Panc1 (cell line): ENCODE measurements around the gene CYB5R4. TPM values are rescaled to one million over a fixed set of nuclear protein-coding genes. Genes with fewer than 3 reads are reported as not detected.
A peak's percentile ranks its signal among the peaks of the same experiment; 100 is the strongest.

ENCODE experiments used
- ATAC-seq: fragments of 200-7000 bp; cut with Tn5 transposase; 2 replicates; pipeline ENCODE4 v1.9.1; 2020; ENCODE audit warnings: mild to moderate bottlenecking, moderate library complexity
- BruUV-seq: library from RNA; stranded (reverse); fragments of 400-500 nt; replicated peaks from 2 replicates; lab custom pipeline; 2021; lab: Mats Ljungman, UMichigan
- CTCF ChIA-PET: fragments of 300-600 bp; sonication (Branson Sonifier 250); formaldehyde crosslinking; loops from one replicate; lab custom pipeline; 2022; ENCODE audit warnings: antibody characterized with exemption; lab: Charles Lee
- POLR2A ChIA-PET: fragments of 300-600 bp; sonication (Branson Sonifier 250); formaldehyde crosslinking; loops from one replicate; lab custom pipeline; 2022; ENCODE audit warnings: antibody characterized with exemption; lab: Charles Lee
- DNase-seq: peaks from one replicate; pipeline ENCODE4 v3.0.0-alpha.2; 2010; ENCODE audit warnings: low read depth, low spot score
- H3K27ac ChIP-seq: 2 replicates; pipeline ENCODE4 v1.5.1; 2011; ENCODE audit warnings: mild to moderate bottlenecking, low read length, inconsistent platforms
- H3K27me3 ChIP-seq: fragments of 200-500 bp; sonication (Bioruptor generic); 2 replicates; pipeline ENCODE4 v1.6.0; 2014; ENCODE audit warnings: low read length, inconsistent platforms; ENCODE audit not compliant: control insufficient read depth, insufficient read depth
- H3K36me3 ChIP-seq: fragments of 200-500 bp; sonication (Bioruptor generic); 2 replicates; pipeline ENCODE4 v1.5.1; 2014; ENCODE audit warnings: inconsistent platforms, mild to moderate bottlenecking, low read length, moderate library complexity; ENCODE audit not compliant: control insufficient read depth, insufficient read depth
- H3K4me1 ChIP-seq: 2 replicates; pipeline ENCODE4 v1.5.1; 2011; ENCODE audit warnings: inconsistent platforms, mild to moderate bottlenecking, low read length, moderate library complexity; ENCODE audit not compliant: control insufficient read depth, insufficient read depth
- H3K4me3 ChIP-seq, 2 experiments: 2 replicates each; pipeline ENCODE4 v1.5.1; 2011 to 2012; ENCODE audit warnings: low read depth in 2 of 2, low read length in 2 of 2, mild to moderate bottlenecking in 2 of 2, inconsistent platforms in 1 of 2, moderate library complexity in 1 of 2
- H3K9me3 ChIP-seq: fragments of 200-500 bp; sonication (Bioruptor generic); 2 replicates; pipeline ENCODE4 v1.5.1; 2014; ENCODE audit warnings: low read depth, mild to moderate bottlenecking, inconsistent platforms, low read length, moderate library complexity; ENCODE audit not compliant: control insufficient read depth, insufficient read depth
- CTCF ChIP-seq: fragments of 450-650 bp; IDR thresholded peaks from 2 replicates; pipeline ENCODE4 v1.5.1; 2017; ENCODE audit warnings: mild to moderate bottlenecking
- POLR2AphosphoS5 ChIP-seq: IDR thresholded peaks from 2 replicates; pipeline ENCODE4 v1.6.1; 2012; ENCODE audit warnings: mild to moderate bottlenecking, low read depth, low read length, moderate library complexity
- SIN3A ChIP-seq: IDR thresholded peaks from 2 replicates; pipeline ENCODE4 v1.6.1; 2012; ENCODE audit warnings: low read depth, mild to moderate bottlenecking, low read length, moderate library complexity, borderline replicate concordance; ENCODE audit not compliant: insufficient read depth
- TCF7L2 ChIP-seq: IDR thresholded peaks from 2 replicates; pipeline ENCODE4 v1.6.1; 2011; ENCODE audit warnings: mild to moderate bottlenecking, low read depth, low read length, inconsistent platforms
- in situ Hi-C: cut with HindIII; loops from 2 replicates; pipeline ENCODE4 v1.10.0; 2016; ENCODE audit warnings: low sequenced_read_pairs, low pct_unique_long_range_greater_than_20kb
- intact Hi-C: fragments of 100-400 bp; cut with micrococcal nuclease; formaldehyde crosslinking; loops from one replicate; pipeline ENCODE4 v1.10.0; 2022; ENCODE audit not compliant: unreplicated experiment
- total RNA-seq: library from RNA; stranded (reverse); gene quantifications from one replicate; pipeline ENCODE4 v1.2.1, GENCODE V29; 2021; ENCODE audit not compliant: unreplicated experiment
- TF ChIP-seq, protein P1 (sequence below), 2 experiments: IDR thresholded peaks; 2 replicates each; pipeline ENCODE4 v1.6.1; 2011 to 2012; ENCODE audit warnings: low read depth in 2 of 2, control low read depth in 1 of 2, low read length in 1 of 2, mild to moderate bottlenecking in 1 of 2, moderate library complexity in 1 of 2; ENCODE audit not compliant: insufficient read depth in 1 of 2

CYB5R4 gene
- total RNA-seq, 1 experiment from 2014 or later: 31.7 TPM

DNA sequence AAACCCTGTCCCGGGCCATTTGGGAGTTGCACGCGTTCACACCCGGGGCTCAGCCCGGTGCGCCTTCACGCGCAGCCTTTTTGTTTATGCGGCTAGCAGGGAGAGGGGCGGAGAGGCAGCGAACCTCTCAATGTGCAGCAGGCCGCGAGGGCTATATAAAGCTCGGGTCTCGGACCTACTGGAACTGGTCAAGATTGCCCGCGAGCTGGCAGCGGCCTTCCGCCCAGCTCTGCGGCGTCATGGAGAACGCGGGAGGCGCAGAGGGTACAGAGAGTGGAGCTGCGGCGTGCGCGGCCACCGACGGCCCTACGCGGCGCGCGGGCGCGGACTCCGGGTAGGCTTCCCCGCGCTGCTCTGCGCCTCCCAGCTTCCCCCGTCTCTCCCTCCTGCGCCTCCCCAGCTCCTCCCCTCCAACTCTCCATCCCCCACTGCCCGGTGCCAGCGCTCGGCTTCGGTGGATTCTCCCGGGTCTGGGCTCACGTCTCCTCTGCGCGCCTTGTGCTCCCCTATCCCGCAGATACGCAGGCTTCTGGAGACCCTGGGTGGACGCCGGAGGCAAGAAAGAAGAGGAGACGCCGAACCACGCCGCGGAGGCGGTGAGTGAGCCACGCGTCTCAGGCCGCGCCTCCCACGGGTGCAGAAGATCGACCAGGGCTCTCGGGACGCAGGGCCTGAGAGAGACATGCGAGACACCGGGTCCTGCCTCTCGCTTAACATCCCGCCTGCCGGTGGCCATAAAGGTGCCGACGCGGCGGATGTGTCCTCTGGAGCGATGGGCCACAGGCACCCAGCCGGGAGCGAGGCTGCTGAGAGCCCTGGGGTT, 6.1 kb upstream of the CYB5R4 start, which contains the start of gene RIPPLY2:
Gene RIPPLY2 (plus strand): TSS at position 183 of the 823 bp plus-strand sequence. CDS start 57 bp downstream, at position 240.
- no TSS peak for BruUV-seq
- DNase-seq (no peak), ATAC-seq (peak; percentile 98)
- H3K27me3 ChIP-seq: peaks cover 2% of the 10 kb centered on the region; the same call in 1 of the 2 replicates
- peak; percentile 42; the same call in 1 of the 2 replicates for TF ChIP-seq TCF7L2
- no peak for TF ChIP-seq CTCF
- TF ChIP-seq, protein P1, sequence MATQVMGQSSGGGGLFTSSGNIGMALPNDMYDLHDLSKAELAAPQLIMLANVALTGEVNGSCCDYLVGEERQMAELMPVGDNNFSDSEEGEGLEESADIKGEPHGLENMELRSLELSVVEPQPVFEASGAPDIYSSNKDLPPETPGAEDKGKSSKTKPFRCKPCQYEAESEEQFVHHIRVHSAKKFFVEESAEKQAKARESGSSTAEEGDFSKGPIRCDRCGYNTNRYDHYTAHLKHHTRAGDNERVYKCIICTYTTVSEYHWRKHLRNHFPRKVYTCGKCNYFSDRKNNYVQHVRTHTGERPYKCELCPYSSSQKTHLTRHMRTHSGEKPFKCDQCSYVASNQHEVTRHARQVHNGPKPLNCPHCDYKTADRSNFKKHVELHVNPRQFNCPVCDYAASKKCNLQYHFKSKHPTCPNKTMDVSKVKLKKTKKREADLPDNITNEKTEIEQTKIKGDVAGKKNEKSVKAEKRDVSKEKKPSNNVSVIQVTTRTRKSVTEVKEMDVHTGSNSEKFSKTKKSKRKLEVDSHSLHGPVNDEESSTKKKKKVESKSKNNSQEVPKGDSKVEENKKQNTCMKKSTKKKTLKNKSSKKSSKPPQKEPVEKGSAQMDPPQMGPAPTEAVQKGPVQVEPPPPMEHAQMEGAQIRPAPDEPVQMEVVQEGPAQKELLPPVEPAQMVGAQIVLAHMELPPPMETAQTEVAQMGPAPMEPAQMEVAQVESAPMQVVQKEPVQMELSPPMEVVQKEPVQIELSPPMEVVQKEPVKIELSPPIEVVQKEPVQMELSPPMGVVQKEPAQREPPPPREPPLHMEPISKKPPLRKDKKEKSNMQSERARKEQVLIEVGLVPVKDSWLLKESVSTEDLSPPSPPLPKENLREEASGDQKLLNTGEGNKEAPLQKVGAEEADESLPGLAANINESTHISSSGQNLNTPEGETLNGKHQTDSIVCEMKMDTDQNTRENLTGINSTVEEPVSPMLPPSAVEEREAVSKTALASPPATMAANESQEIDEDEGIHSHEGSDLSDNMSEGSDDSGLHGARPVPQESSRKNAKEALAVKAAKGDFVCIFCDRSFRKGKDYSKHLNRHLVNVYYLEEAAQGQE (IDR thresholded peaks at IDR 0.05; ENCODE audit: insufficient read depth in 1 of 2, low read depth in 2 of 2, low read length in 1 of 2): peak in 1 of 2 experiments; percentile 16; a peak in 1 of 4 replicates
- TF ChIP-seq POLR2AphosphoS5: peak; percentile 47; the same call in 1 of the 2 replicates
- no peak for TF ChIP-seq SIN3A
- H3K9me3 ChIP-seq: no peaks in the 10 kb centered on the region
- intact Hi-C loops: loop anchor here (2.0 kb wide), 1 partner anchor 239 kb away; no protein-coding TSS in a partner anchor
- in situ Hi-C loops: no loop called here
- H3K4me1 ChIP-seq: peaks cover 6% of the 10 kb centered on the region; the same call in 1 of the 2 replicates
- H3K27ac ChIP-seq: peak within 1 kb of the TSS; percentile 79
- H3K36me3 ChIP-seq: no peaks in the 10 kb centered on the region; the same call in 1 of the 2 replicates
- ChIA-PET CTCF (interaction anchor here (1.7 kb wide), 1 partner anchor 238 kb away, joined by 6 read pairs; no protein-coding TSS in a partner anchor), POLR2A (interaction anchor here (0.6 kb wide), 1 partner anchor 14 kb away, joined by 3 read pairs; no protein-coding TSS in a partner anchor)
- peak within 1 kb of the TSS; percentile 72 to 76 for H3K4me3 ChIP-seq

DNA sequence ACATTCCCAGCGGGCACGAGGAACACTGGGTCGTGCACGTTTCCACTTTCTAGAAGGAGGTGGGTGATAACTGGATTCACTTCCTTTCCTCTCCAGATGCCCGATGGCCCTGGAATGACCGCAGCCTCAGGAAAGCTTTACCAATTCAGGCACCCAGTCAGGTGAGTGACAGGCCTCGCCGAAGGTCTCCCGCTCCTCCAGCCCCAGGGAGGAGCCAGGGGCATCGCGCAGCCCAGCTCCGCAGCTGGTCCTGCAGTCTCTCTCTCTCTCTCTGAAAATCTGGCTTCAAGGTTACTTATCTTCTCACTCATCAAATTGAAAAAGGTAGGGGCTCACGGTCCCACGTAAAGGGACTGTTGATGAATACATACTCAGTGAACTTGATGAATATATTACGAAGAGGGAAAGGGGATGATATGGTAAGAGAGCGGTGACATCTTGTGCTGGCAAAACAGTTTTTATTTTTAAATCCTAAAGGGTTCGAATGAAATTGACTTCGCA, 5.4 kb upstream of the CYB5R4 start:
- POLR2A ChIA-PET: no interaction called here
- in situ Hi-C loops (no loop called here), intact Hi-C loops (no loop called here)
- Histone ChIP-seq H3K27me3 (peaks cover 2% of the 10 kb centered on the region; the same call in 1 of the 2 replicates), H3K36me3 (no peaks in the 10 kb centered on the region; the same call in 1 of the 2 replicates), H3K9me3 (no peaks in the 10 kb centered on the region), H3K4me3 (peak overlapping the region; percentile 72 to 76), H3K4me1 (peaks cover 8% of the 10 kb centered on the region; the same call in 1 of the 2 replicates), H3K27ac (peak overlapping the region; percentile 79)
- CTCF ChIA-PET: interaction anchor here (1.7 kb wide), 1 partner anchor 239 kb away, joined by 6 read pairs; no protein-coding TSS in a partner anchor
- DNase-seq: no peak
- TF ChIP-seq CTCF (no peak), POLR2AphosphoS5 (no peak), TCF7L2 (no peak; the same call in 1 of the 2 replicates), SIN3A (no peak)
- TF ChIP-seq, protein P1 (IDR thresholded peaks at IDR 0.05; ENCODE audit: insufficient read depth in 1 of 2, low read depth in 2 of 2, low read length in 1 of 2): no peak
- no TSS peak for BruUV-seq
- ATAC-seq: peak; percentile 76
